Testis (tissue), 3 donors: Measurements from ENCODE around the gene ASIC2. TPM values are rescaled to one million over a fixed set of nuclear protein-coding genes. Genes with fewer than 3 reads are reported as not detected.

Experiments used
- DNase-seq: peaks from one replicate; pipeline ENCODE4 v3.0.0-alpha.2; 2019
- H3K27ac ChIP-seq, 2 donors: fragments of 200-600 bp; sonication (generic); one replicate each; pipeline ENCODE4 v1.5.1; 2019
- H3K27me3 ChIP-seq: fragments of 200-600 bp; sonication (generic); one replicate; pipeline ENCODE4 v1.5.1; 2019
- H3K36me3 ChIP-seq: fragments of 200-600 bp; sonication (generic); one replicate; pipeline ENCODE4 v1.5.1; 2017; ENCODE audit warnings: low read depth; ENCODE audit errors: missing control alignments
- H3K4me1 ChIP-seq: fragments of 200-600 bp; sonication (generic); one replicate; pipeline ENCODE4 v1.5.1; 2019
- H3K4me3 ChIP-seq, 2 donors: fragments of 200-600 bp; sonication (generic); one replicate each; pipeline ENCODE4 v1.5.1; 2017 to 2019
- H3K9me3 ChIP-seq: fragments of 200-600 bp; sonication (generic); one replicate; pipeline ENCODE4 v1.5.1; 2017
- POLR2A ChIP-seq: fragments of 450-650 bp; IDR thresholded peaks from one replicate; pipeline ENCODE4 v1.6.1; 2017; ENCODE audit warnings: antibody characterized with exemption, mild to moderate bottlenecking, moderate library complexity
- WGBS, 2 donors: methylation state at CpG; one replicate each; pipeline ENCODE4 v1.1.5; 2018; 5-methylcytosine and 5-hydroxymethylcytosine counted together
- intact Hi-C: fragments of 100-400 bp; cut with DNase I; formaldehyde crosslinking; loops from one replicate; pipeline ENCODE4 v1.15.1; 2023; ENCODE audit warnings: low total_unique reads
- polyA plus RNA-seq: library from polyadenylated mRNA; stranded (reverse); fragments of 350-450 nt; fragmentation: Illumina TruSeq; extraction: RNeasy Lipid Tissue Mini Kit (QIAGEN cat#74804); gene quantifications from one replicate; pipeline ENCODE4 v1.2.3, GENCODE V29; 2014; ENCODE audit warnings: low read depth, low replicate concordance; ENCODE audit not compliant: insufficient read depth
- total RNA-seq, 2 donors: library from RNA; depleted of rRNA; stranded (reverse); fragments of >200 nt; gene quantifications; one replicate each; pipeline ENCODE4 v1.2.3, GENCODE V29; 2016
- TF ChIP-seq, protein P1 (sequence below), 3 experiments: fragments of 450-650 bp in 2 of 3; fragments of 200-600 bp in 1 of 3; sonication (generic) in 1 of 3; IDR thresholded peaks; one replicate each; pipeline ENCODE4 v1.5.1; 2016 to 2019; ENCODE audit warnings: antibody characterized with exemption in 3 of 3, mild to moderate bottlenecking in 2 of 3, moderate library complexity in 1 of 3

The ASIC2 gene
- total and polyA plus RNA-seq, 3 donors from 2014 or later: 0.73 to 1.0 (median 0.81) TPM

DNA sequence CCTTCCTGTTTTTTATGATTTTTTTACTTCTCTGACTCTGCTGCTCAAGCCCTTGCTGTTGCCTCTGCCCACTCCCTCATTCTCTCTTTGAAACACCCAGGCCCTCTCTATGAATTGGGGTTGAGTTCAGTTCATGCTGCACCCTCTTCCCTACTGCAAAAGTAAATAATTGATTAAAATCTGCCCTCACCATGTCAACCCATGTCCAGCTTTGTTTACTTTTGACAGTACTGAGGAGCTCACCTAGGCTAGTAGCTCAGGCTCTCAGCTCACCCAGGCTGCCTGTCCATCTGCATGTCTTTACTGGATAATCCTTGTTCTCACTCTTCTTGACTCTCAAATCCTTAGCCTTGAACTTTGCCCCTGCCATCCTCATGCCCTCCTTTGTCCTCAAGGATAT lies 206.2 kb downstream of the ASIC2 start:
- TF ChIP-seq POLR2A: no peak
- TF ChIP-seq, protein P1, sequence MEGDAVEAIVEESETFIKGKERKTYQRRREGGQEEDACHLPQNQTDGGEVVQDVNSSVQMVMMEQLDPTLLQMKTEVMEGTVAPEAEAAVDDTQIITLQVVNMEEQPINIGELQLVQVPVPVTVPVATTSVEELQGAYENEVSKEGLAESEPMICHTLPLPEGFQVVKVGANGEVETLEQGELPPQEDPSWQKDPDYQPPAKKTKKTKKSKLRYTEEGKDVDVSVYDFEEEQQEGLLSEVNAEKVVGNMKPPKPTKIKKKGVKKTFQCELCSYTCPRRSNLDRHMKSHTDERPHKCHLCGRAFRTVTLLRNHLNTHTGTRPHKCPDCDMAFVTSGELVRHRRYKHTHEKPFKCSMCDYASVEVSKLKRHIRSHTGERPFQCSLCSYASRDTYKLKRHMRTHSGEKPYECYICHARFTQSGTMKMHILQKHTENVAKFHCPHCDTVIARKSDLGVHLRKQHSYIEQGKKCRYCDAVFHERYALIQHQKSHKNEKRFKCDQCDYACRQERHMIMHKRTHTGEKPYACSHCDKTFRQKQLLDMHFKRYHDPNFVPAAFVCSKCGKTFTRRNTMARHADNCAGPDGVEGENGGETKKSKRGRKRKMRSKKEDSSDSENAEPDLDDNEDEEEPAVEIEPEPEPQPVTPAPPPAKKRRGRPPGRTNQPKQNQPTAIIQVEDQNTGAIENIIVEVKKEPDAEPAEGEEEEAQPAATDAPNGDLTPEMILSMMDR (IDR thresholded peaks at IDR 0.05): no peak
- no peaks in the 10 kb centered on the region for H3K9me3 ChIP-seq
- H3K36me3 ChIP-seq: no peaks in the 10 kb centered on the region
- DNase-seq: no peak
- H3K27me3 ChIP-seq: no peaks in the 10 kb centered on the region
- intact Hi-C loops: no loop called here
- no peaks in the 10 kb centered on the region for H3K4me1 ChIP-seq
- no peak overlapping the region for H3K4me3 ChIP-seq
- no peak overlapping the region for H3K27ac ChIP-seq

DNA sequence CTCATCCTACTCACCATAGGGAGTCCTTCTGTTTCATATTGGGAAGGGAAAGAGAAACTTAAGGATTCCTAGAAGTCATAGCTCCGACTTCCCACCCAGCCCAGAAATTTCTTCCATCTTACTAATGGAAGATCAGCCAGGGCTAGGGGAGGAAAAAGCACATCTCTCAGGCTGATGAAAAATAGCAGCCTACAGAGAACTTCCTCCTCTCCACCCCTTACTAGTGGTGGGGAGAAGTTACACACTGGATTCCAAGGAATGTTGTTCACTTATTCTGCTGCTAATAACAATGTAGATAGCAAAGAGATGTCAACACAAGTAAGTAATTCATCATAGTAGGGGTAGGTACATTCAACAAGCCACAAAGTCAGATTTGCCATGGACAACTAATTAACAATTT lies 207.1 kb downstream of the ASIC2 start:
- WGBS, 2 donors: 72 to 83% methylated on average over 1 of the region's 1 CpG
- H3K4me3 ChIP-seq: no peak overlapping the region
- no peaks in the 10 kb centered on the region for H3K4me1 ChIP-seq
- intact Hi-C loops: no loop called here
- no peak for DNase-seq
- no peaks in the 10 kb centered on the region for H3K27me3 ChIP-seq
- no peaks in the 10 kb centered on the region for H3K36me3 ChIP-seq
- TF ChIP-seq, protein P1 (IDR thresholded peaks at IDR 0.05): no peak
- TF ChIP-seq POLR2A: no peak
- H3K27ac ChIP-seq: no peak overlapping the region
- H3K9me3 ChIP-seq: no peaks in the 10 kb centered on the region

DNA sequence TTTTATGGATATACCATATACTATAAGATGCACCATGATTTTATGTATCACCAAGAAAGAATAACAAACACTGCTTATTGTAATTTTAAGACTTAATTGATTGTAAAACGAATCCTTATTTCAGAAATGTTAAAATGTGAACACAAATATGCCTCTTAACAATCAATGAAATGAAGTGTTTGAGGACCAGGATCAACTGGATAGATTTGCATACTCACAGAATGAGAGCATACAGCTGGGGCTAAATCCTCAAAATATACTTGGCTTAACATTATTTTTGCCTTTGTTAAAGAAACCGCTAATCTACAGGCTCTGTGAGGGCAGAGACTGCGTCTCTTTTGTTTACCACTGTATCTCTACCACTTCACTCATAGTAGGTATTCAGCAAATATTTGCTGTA lies 207.8 kb downstream of the ASIC2 start:
- Histone ChIP-seq H3K36me3 (no peaks in the 10 kb centered on the region), H3K4me1 (no peaks in the 10 kb centered on the region), H3K27ac (no peak overlapping the region), H3K4me3 (no peak overlapping the region), H3K9me3 (no peaks in the 10 kb centered on the region), H3K27me3 (no peaks in the 10 kb centered on the region)
- no peak for DNase-seq
- intact Hi-C loops: no loop called here
- 86 to 92% methylated on average over 3 of the region's 3 CpGs for WGBS, 2 donors
- TF ChIP-seq POLR2A: no peak
- TF ChIP-seq, protein P1 (IDR thresholded peaks at IDR 0.05): no peak

DNA sequence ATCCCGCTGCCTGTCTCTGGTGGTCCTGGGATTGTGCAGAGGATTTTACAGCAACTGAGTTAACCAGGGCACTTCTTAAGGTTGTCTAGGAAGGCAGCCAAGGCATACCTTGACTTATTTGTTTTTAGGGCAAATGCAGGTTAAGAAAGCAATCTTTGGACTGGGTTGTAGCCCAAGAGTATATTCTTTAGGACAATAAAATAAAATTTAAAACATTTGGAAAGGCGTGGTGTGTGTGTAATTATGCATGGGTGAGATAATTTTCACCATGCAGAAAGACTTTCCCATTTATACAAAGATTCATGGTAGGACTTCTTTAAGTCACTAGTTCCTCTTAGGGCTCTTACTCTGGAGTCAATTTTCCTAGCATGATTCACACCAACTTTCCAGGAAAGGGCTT lies 208.3 kb downstream of the ASIC2 start:
- H3K36me3 ChIP-seq: no peaks in the 10 kb centered on the region
- no peak overlapping the region for H3K27ac ChIP-seq
- no peak overlapping the region for H3K4me3 ChIP-seq
- TF ChIP-seq, protein P1 (IDR thresholded peaks at IDR 0.05): no peak
- TF ChIP-seq POLR2A: no peak
- no peaks in the 10 kb centered on the region for H3K9me3 ChIP-seq
- H3K27me3 ChIP-seq: no peaks in the 10 kb centered on the region
- H3K4me1 ChIP-seq: no peaks in the 10 kb centered on the region
- intact Hi-C loops: no loop called here
- DNase-seq: no peak
- WGBS, 2 donors: 64 to 97% methylated on average over 2 of the region's 2 CpGs

DNA sequence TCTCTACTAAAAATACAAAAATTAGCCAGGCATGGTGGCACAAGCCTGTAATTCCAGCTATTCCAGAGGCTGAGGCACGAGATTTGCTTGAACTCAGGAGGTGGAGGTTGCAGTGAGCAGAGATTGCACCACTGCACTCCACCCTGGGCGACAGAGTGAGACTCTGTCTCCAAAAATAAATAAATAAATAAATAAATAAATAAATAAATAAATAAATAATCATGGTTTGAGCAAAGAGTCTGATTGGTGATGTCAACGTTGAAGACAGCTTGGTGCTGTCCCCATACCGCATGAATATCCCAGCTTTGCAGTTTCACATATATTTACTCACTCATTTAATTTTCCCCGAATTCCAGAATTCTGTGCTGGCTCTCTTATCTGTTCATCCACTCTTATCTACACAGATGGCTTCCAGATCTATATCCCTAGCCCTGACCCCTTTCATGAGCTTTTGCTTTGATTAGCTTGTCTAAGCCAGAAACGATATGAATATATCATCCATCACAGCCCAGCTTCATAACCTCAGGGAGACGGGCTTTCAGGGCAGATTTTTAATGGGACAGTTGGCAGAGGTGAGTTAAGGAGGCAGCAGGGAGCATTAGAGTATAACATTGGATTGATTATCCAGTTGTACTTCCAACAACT lies 210.4 kb downstream of the ASIC2 start:
- 79 to 81% methylated on average over 7 of the region's 7 CpGs for WGBS, 2 donors
- no peak overlapping the region for H3K27ac ChIP-seq
- TF ChIP-seq, protein P1 (IDR thresholded peaks at IDR 0.05): no peak
- TF ChIP-seq POLR2A: no peak
- H3K9me3 ChIP-seq: no peaks in the 10 kb centered on the region
- DNase-seq: no peak
- no peak overlapping the region for H3K4me3 ChIP-seq
- H3K36me3 ChIP-seq: no peaks in the 10 kb centered on the region
- no peaks in the 10 kb centered on the region for H3K27me3 ChIP-seq
- no peaks in the 10 kb centered on the region for H3K4me1 ChIP-seq
- intact Hi-C loops: no loop called here
